Pancreas (tissue), 10 donors: ENCODE data around the gene AFF1. TPM values are rescaled to one million over a fixed set of nuclear protein-coding genes. Genes with fewer than 3 reads are reported as not detected.
A peak's percentile ranks its signal among the peaks of the same experiment; 100 is the strongest.

Experiments used
- ATAC-seq, 4 donors: fragments of 200-7000 bp; cut with Tn5 transposase; one replicate each; pipeline versions ENCODE4 v1.8.0 to v1.9.1; 2020; ENCODE audit warnings: mild to moderate bottlenecking in 4 of 4, moderate library complexity in 4 of 4
- DNase-seq, 6 donors: peaks; one replicate each; pipeline ENCODE4 v3.0.0-alpha.2; 2020
- FAIRE-seq: peaks from 2 replicates; lab custom pipeline; 2012; peaks lifted over from hg19 to GRCh38; lab: Jason Lieb, UNC
- H3K27ac ChIP-seq, 4 donors: fragments of 200-600 bp; sonication (generic); 1 replicate in 3 of 4; 2 replicates in 1 of 4; pipeline versions ENCODE4 v1.5.0 to v1.8.0; 2020
- H3K27me3 ChIP-seq, 4 donors: fragments of 200-600 bp; one replicate each; pipeline ENCODE4 v1.8.0; 2021
- H3K36me3 ChIP-seq, 3 donors: fragments of 200-600 bp; sonication (generic) in 1 of 3; one replicate each; pipeline versions ENCODE4 v1.5.0 to v1.8.0; 2020 to 2021
- H3K4me1 ChIP-seq, 3 donors: fragments of 200-600 bp; one replicate each; pipeline ENCODE4 v1.8.0; 2021
- H3K4me3 ChIP-seq, 4 donors: fragments of 200-600 bp; sonication (generic) in 2 of 4; one replicate each; pipeline versions ENCODE4 v1.5.0 to v1.8.0; 2020 to 2021
- H3K9me3 ChIP-seq, 4 donors: fragments of 200-600 bp; one replicate each; pipeline ENCODE4 v1.8.0; 2021
- CTCF ChIP-seq, 4 donors: fragments of 200-600 bp; sonication (generic) in 3 of 4; IDR thresholded peaks; one replicate each; pipeline versions ENCODE4 v1.5.0 to v1.8.0; 2021; ENCODE audit warnings: antibody characterized with exemption in 4 of 4
- WGBS, 2 donors: extraction: QIAGEN DNeasy Blood & Tissue Kit; methylation state at CpG; one replicate each; pipeline ENCODE4 v1.1.7; 2013; 5-methylcytosine and 5-hydroxymethylcytosine counted together
- intact Hi-C, 3 donors: fragments of 100-400 bp; cut with DNase I; formaldehyde crosslinking; loops; one replicate each; pipeline versions ENCODE4 v1.11.1 to v1.14.2; 2022
- polyA plus RNA-seq, 2 donors: library from polyadenylated mRNA; stranded (reverse); fragments of 200-250 nt; gene quantifications; one replicate each; pipeline ENCODE4 v1.2.3, GENCODE V29; 2013
- total RNA-seq, 6 donors: library from RNA; stranded (reverse); fragmentation: NEBNext Ultra II Directional in 4 of 6; extraction: Animal tissue kit (Norgen Biotek cat#: 25700) in 4 of 6; gene quantifications; one replicate each; pipeline versions ENCODE4 v1.2.1 to v1.2.4, GENCODE V29; 2021 to 2023
- donor health status: healthy with polysubstance abuse.
- donor health status: DM: no; HTN: no; CAD: no; lungs with moderate emphysema.
- donor health status: DM: no; HTN: no; CAD: no.
- donor health status: control.
- donor health status: control.
- donor health status: Bipolar disorder and iron deficiency.
- donor health status: DM: yes; HTN: yes; CAD: no.
- donor health status: DM: no; HTN: no; CAD: no.
- donor health status: DM: no; HTN: no; CAD: no.
- donor health status: DM: yes; HTN: yes; CAD: no.

AFF1 gene
- total RNA-seq (10 to 100 TPM; 35.8 to 62.0 (median 40.9) TPM), polyA plus RNA-seq (10 to 100 TPM; 11.8 to 13.0 TPM)

- H3K36me3 ChIP-seq = no peaks in the 10 kb centered on the region
- peaks cover 26 to 37% (median 34%) of the 10 kb centered on the region in 3 donors for H3K4me1 ChIP-seq
- peak within 1 kb of the TSS; percentile 96 to 99 (median 98) for H3K27ac ChIP-seq
- peak; percentile 15 to 45 (median 36) for TF ChIP-seq CTCF (IDR thresholded peaks at IDR 0.05)
- WGBS, 2 donors = 0% methylated on average over 69 to 97 of the region's 97 CpGs
- no peaks in the 10 kb centered on the region for H3K9me3 ChIP-seq
- H3K4me3 ChIP-seq = peak within 1 kb of the TSS; percentile 75 to 96 (median 88)
- peak; percentile 80 to 88 (median 85) for ATAC-seq
- intact Hi-C loops = loop anchor here in 1 of 3 donors (5.0 kb wide), 1 partner anchor 72 kb away; no protein-coding TSS in a partner anchor
- DNase-seq = peak; percentile 93 to 97 (median 96)
- FAIRE-seq = no peak
- no peaks in the 10 kb centered on the region for H3K27me3 ChIP-seq
Observed at GRCh38 chr4:86934771-86935565, at the start of gene AFF1. AFF1 (plus strand) TSS chr4:86935011; CDS start chr4:86948534, 13,523 bp downstream.

- ATAC-seq (no peak), DNase-seq (no peak), FAIRE-seq (no peak)
- Histone ChIP-seq H3K4me1 (peaks cover 0 to 6% (median 0%) of the 10 kb centered on the region in 3 donors), H3K9me3 (no peaks in the 10 kb centered on the region), H3K27me3 (no peaks in the 10 kb centered on the region), H3K36me3 (no peaks in the 10 kb centered on the region), H3K4me3 (peak overlapping the region in 1 of 4 donors; percentile 86), H3K27ac (peak overlapping the region in 3 of 4 donors; percentile 90 to 96 (median 94))
- TF ChIP-seq CTCF (IDR thresholded peaks at IDR 0.05) = no peak
- intact Hi-C loops = loop anchor here in 1 of 3 donors (10.0 kb wide), 1 partner anchor 396 kb away; no protein-coding TSS in a partner anchor
- whole genome bisulfite sequencing, 2 donors = 64 to 69% methylated on average over 7 of the region's 7 CpGs
Observed at GRCh38 chr4:86890790-86891189, 44.0 kb upstream of the AFF1 start.

GRCh38 chr4:86891762-86892635 is 42.8 kb upstream of the AFF1 start, which contains the start of gene C4orf36:
C4orf36 (minus strand) TSS chr4:86892422; CDS start chr4:86891520, 902 bp downstream.
- Histone ChIP-seq H3K36me3 (no peaks in the 10 kb centered on the region), H3K27me3 (no peaks in the 10 kb centered on the region), H3K27ac (peak within 1 kb of the TSS; percentile 72 to 96 (median 92)), H3K4me3 (peak within 1 kb of the TSS; percentile 55 to 87 (median 85)), H3K9me3 (no peaks in the 10 kb centered on the region), H3K4me1 (peaks cover 0 to 6% (median 0%) of the 10 kb centered on the region in 3 donors)
- 1% methylated on average over 76 to 84 of the region's 84 CpGs for WGBS, 2 donors
- no peak for FAIRE-seq
- intact Hi-C loops = loop anchor here in 1 of 3 donors (10.0 kb wide), 1 partner anchor 397 kb away; no protein-coding TSS in a partner anchor
- peak; percentile 85 to 92 (median 89) for ATAC-seq
- TF ChIP-seq CTCF (IDR thresholded peaks at IDR 0.05) = no peak
- peak; percentile 78 to 89 (median 82) for DNase-seq

- Histone ChIP-seq H3K27ac (peak overlapping the region; percentile 72 to 96 (median 92)), H3K9me3 (no peaks in the 10 kb centered on the region), H3K27me3 (no peaks in the 10 kb centered on the region), H3K4me3 (peak overlapping the region; percentile 55 to 87 (median 85)), H3K36me3 (no peaks in the 10 kb centered on the region), H3K4me1 (peaks cover 0 to 6% (median 0%) of the 10 kb centered on the region in 3 donors)
- TF ChIP-seq CTCF (IDR thresholded peaks at IDR 0.05) = no peak
- FAIRE-seq = no peak
- intact Hi-C loops = loop anchor here in 1 of 3 donors (10.0 kb wide), 1 partner anchor 398 kb away; no protein-coding TSS in a partner anchor
- no peak for DNase-seq
- WGBS, 2 donors = 7 to 8% methylated on average over 13 of the region's 13 CpGs
- ATAC-seq = peak in 1 of 4 donors; percentile 32
Observed at GRCh38 chr4:86892636-86892960, 42.2 kb upstream of the AFF1 start.
